SHP77 treated with DMSO at 0.1 percent for 48 hours (cell line): ENCODE results near the gene PPARGC1A.

ENCODE experiments used
- DNase-seq: peaks from one replicate; lab custom pipeline; 2025; lab: John Stamatoyannopoulos, UW

PPARGC1A gene, protein sequence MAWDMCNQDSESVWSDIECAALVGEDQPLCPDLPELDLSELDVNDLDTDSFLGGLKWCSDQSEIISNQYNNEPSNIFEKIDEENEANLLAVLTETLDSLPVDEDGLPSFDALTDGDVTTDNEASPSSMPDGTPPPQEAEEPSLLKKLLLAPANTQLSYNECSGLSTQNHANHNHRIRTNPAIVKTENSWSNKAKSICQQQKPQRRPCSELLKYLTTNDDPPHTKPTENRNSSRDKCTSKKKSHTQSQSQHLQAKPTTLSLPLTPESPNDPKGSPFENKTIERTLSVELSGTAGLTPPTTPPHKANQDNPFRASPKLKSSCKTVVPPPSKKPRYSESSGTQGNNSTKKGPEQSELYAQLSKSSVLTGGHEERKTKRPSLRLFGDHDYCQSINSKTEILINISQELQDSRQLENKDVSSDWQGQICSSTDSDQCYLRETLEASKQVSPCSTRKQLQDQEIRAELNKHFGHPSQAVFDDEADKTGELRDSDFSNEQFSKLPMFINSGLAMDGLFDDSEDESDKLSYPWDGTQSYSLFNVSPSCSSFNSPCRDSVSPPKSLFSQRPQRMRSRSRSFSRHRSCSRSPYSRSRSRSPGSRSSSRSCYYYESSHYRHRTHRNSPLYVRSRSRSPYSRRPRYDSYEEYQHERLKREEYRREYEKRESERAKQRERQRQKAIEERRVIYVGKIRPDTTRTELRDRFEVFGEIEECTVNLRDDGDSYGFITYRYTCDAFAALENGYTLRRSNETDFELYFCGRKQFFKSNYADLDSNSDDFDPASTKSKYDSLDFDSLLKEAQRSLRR

GRCh38 chr4:23889814-23890341, at the start of gene PPARGC1A:
Gene PPARGC1A (minus strand): TSS chr4:23890047. CDS start chr4:23889957, 90 bp downstream.
- DNase-seq: peak; percentile 64

DNA sequence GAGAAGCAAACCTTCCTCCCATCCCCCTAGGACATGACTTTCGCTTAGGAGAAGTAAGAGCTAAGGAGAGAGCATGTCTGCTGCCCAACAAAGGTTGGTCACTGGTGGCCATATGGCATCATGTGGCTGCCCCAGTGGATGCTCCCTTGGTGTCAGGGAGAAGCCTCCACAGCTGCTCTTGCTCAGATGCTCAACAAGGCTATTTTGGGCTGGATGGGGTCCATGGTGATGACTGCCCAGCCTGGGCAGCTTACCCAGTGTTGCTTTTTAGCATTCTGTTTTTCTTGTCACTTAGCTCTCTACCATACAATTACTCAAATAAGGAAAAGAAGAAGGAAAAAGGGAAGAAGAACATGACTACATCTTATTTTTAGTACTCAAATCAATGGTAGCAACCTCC, 48.9 kb upstream of the PPARGC1A start:
- no peak for DNase-seq

DNA sequence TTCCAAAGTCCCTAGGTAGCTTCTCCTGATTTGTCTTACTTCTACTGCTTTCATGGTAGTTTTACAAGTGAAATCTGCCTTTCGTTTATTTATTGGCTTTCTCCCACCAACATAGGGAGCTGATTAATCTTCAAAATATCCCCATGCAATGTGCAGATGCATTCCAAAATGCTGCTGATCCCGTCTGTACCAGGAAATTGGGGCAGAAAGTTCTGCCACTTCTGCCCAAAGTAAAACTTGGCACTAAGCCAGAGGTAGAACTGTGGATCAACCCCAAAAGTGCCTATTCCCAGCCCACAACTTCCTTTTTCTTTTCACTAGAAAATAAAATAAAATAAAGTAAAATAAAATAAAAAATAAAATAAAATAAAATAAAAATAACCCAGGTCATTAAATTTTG, 47.3 kb upstream of the PPARGC1A start:
- no peak for DNase-seq

DNA sequence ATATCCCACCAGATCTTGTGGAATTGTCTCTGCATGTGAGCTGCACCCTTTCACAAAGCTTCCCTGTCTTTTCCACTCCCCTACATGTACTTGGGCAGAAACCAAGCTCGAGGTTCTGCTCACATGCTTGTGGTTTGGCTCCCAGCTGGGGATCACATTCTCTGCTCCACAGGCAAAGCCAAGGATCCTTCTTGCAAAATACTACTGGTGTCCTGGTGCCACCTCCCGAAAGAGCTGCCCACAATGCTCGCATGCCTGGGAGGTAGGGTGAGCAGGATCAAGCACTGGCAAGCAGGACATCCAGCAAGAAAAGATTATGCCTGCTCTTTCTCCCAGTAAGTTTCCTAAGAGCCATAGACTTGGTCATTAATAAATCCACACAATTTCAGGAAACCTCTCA, 45.1 kb upstream of the PPARGC1A start:
- no peak for DNase-seq

DNA sequence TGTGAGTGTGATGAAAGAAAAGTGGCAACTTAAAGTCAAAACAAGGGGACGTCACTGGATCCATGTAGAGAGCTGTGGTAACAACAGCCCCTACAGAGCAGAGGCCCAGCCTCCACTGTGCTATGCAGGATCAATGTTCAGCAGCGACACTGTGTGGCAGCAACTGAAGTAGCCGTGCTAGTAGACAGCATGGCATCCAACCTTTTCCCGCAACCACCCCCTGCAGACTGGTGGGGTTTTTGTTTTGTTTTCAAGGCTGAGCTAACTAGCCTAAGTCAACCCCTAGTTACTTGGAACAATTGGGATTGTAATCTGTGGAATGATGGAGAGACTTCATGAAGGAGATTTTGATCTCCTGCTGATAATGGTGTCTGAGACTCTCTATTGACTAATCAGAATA, 44.4 kb upstream of the PPARGC1A start:
- DNase-seq: no peak

DNA sequence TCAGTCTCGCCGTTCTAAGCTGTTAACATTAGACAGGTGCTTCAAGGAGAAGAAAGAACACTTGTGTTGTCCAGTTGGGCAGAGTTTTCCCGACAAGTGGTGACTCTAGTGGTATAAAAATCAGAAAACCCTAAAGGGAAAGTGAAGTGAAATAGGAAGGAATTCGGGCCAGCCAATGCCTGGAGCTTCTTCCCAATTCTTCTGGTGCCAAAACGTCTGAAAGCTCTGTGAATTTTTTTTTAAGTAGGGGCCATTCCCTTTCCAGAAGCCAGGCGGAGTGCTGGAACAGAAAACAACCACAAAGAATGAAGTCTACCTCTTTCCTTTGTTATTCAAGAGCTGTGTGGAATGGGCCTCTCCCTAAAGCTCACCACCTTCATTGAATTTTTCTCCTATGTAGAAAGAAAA, 43.1 kb upstream of the PPARGC1A start:
- DNase-seq: no peak

GRCh38 chr4:23932186-23932585, 42.3 kb upstream of the PPARGC1A start:
- no peak for DNase-seq

- no peak for DNase-seq
Measured at GRCh38 chr4:23931489-23931830, 41.6 kb upstream of the PPARGC1A start.

DNA sequence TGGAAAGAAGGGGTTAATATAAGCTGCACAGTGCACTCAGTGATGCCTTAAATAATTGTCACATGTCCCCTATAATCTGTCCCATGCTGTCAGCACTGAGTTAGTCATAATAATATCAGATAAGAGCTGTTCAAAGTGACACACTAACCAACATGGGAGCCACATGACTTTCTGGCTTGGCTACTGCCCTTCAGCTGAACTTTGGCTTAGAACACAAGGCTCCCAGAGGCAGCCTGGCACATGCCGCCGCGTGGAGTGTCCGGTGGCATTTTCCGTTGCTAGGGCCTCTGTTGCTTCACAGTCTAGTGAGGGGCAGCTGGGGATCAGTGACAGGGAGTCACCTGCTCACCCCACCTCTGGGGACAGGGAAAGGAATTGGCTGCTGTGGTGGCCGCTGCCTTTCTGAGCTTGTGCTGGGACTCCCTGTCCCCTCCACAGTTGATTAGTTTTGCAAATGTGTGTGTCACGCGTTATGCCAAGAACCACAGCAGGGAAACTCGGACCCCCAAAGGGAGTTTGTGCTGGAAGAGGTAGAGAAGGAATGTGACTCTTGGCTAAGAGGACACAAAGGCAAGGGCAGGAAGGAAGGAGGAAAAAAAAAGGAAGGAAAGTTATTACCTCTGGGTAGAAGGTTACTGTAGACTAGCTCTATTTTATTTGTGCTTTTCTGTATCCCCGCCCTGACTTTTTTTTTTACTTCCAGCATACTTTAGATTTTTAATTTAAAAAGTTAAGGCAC, 41.1 kb upstream of the PPARGC1A start:
- DNase-seq: no peak

DNA sequence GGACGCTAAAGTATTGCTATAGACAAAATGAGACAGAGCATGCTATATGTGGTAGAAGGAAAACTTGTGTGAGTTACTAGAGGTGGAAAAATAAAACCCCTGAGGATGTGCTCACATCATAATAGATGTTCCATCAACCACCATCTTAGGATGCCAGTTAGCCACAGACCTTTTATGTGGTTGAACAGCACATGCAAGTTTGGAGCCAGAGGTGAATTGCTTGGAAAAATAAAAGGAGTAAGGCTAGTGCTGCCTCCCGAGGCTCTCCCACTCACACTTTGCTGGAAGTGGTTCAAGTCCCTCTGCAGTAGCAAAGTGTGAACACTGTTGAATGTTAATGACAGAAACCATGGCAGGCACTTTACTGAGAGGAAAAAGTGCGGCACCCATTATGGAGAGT, 39.4 kb upstream of the PPARGC1A start:
- no peak for DNase-seq

GRCh38 chr4:23924556-23924955, 34.7 kb upstream of the PPARGC1A start:
- no peak for DNase-seq

DNA sequence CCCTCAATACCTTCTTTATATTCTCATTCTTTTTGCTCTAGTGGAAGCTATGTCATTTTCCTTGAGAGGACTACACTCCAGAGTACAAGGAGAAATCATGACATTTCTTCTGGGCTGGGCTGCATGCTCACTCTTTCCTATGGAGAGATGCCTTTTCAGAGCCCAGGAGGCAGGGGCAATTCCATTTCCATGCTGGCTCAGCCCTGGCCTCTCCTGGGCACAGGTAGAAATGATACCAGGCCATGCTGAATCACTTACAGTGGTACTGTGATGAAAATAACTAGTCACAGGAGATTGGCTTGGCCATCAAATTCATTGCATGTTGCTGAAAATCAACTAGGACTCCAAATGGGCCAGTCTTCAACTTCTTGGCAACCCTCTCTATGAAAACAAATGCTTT, 34.0 kb upstream of the PPARGC1A start:
- DNase-seq: no peak

GRCh38 chr4:23923141-23923540, 33.3 kb upstream of the PPARGC1A start:
- DNase-seq: no peak

DNA sequence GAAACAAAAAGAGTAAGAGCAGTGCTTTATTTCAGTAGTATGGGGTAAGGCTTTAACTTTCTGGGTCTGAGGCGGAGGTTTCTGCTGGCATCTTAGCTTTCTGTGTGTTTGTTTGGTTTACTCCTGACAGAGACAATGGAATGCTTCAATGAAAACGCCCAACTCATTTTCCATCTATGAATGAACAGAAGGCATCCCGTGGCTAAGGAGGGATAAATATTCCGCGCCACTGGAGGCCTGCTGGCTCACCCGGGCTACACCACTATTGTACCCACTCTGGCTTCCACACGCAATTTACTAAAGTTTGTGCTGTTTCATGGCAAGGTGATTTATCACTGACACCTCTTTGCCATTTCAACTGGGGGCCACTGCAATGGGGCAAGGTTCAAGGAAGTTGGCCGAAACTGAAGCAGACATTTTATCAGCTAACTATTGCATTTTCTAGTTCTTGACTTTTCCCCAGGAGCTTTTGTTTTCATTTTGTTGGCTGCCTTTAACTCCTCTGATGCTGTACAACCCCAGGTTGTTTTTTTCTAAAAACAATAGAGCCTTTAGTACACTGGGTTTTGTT, 32.8 kb upstream of the PPARGC1A start:
- DNase-seq: no peak

GRCh38 chr4:23922013-23922412, 32.2 kb upstream of the PPARGC1A start:
- DNase-seq: no peak

DNA sequence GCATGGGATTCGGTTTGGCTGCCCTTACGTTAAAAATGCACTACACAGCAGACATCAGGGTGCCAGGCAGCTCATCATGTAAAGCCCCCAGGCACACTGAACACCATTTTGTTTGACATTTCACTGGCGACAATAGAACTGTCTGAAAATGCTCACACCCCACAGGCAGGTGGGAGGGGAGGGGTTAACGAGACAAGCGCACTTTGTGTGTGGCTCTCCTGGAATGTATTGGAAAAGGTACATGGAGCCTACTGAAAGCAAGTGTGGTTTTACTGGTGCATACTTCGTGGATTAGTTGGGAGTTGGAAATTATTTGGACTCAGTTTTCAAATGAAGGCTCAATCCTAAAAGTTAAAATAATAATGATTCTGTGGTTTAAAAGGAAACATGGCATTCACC, 31.6 kb upstream of the PPARGC1A start:
- no peak for DNase-seq

DNA sequence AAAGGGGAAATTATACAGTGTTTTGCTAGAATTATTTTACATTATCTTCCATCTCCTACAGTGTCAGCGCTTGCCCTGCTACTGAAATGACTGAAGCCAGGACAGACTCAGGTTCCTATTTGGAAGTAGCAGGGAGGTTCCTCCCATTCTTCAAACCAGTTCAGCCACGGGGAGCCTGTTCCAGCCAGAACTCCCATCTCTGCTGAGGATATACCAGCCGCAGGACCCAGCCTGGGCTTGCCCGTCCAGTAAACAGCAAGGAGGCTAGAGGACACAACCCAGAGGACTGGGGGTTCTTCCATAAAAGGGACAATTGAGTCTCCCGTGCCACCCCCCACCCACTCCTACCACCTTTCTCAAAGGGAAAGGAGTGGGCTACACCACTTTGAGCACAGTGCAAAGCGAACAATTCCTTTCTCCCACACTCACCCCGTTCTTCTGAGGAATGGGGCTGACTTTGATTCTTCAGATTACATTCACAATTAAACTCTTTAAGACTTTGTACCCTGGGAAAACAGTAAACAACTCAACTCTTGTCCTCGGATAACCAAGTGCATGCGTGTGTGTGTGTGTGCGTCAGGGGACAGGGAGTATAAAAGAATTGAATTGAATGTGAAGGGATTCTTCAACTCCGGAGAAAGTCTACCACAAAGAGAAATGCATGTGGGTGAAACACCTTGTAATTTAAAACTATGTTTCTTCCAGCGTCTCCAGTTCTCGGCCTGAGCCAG, 31.0 kb upstream of the PPARGC1A start:
- no peak for DNase-seq

DNA sequence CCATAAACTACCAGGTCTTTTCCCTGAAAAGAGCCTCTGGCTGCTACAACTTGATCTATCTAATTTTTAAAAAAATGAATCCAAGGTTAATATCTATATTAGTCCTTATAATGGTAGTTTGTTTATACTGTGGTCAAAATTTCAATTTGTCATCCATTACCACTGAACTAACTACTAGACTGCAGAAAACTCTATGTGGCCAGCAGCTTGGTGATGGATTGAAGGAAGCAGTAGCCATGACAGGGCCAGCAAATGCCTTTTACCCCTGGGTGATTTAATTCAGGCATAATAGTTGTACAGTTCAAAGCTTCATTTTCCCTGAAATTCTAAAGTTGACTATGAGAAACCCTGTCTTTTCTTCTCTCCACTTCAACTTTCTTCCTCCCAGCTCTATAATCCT, 30.4 kb upstream of the PPARGC1A start:
- no peak for DNase-seq

DNA sequence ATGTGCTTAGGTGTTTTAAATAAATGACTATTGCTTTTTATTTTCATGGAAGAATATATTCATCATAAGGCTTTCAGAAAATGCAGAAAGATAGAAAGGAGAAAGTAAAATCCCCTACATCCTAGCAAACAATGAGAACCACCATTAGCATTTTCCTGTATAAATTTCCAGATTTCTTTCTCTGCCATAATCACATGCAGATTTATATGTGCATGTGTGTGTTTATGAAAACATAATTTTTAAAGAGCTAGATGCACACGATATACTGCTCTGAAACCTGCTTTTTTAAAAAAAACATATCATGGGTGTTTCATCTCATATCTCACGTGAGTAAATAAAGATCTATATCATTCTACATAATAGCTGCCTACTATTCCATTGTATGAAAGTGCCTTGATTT, 26.4 kb upstream of the PPARGC1A start:
- DNase-seq: no peak

- DNase-seq: no peak
Measured at GRCh38 chr4:23915459-23916132, 25.7 kb upstream of the PPARGC1A start.
